Spleen (tissue), 11 donors: ENCODE data around the gene ZNF415. TPM values are rescaled to one million over a fixed set of nuclear protein-coding genes. Genes with fewer than 3 reads are reported as not detected.
"Not testable (repeated sequence)": the region's sequence is repeated elsewhere in the genome, so short reads cannot be mapped to it uniquely, and the experiment has no call there.

Experiments used
- DNase-seq: peaks from one replicate; pipeline ENCODE4 v3.0.0-alpha.2; 2020
- H3K27ac ChIP-seq, 8 donors: fragments of 200-600 bp; sonication (generic) in 7 of 8; 1 replicate in 4 of 8; 2 replicates in 4 of 8; pipeline versions ENCODE4 v1.5.0 to v1.8.0; 2016 to 2021; ENCODE audit warnings: inconsistent platforms in 4 of 8, mild to moderate bottlenecking in 4 of 8, moderate library complexity in 1 of 8
- H3K27me3 ChIP-seq, 7 donors: fragments of 200-600 bp; sonication (generic) in 6 of 7; replicated peaks in 1 of 7; 1 replicate in 4 of 7; 2 replicates in 3 of 7; pipeline versions ENCODE4 v1.5.0 to v1.8.0; 2016 to 2021; ENCODE audit warnings: inconsistent platforms in 3 of 7, mild to moderate bottlenecking in 1 of 7
- H3K36me3 ChIP-seq, 6 donors: fragments of 200-600 bp; sonication (generic) in 5 of 6; 1 replicate in 4 of 6; 2 replicates in 2 of 6; pipeline versions ENCODE4 v1.5.0 to v1.8.0; 2016 to 2021; ENCODE audit warnings: inconsistent platforms in 2 of 6
- H3K4me1 ChIP-seq, 6 donors: fragments of 200-600 bp; sonication (generic) in 5 of 6; 1 replicate in 3 of 6; 2 replicates in 3 of 6; pipeline versions ENCODE4 v1.5.0 to v1.8.0; 2016 to 2021; ENCODE audit warnings: inconsistent platforms in 3 of 6
- H3K4me3 ChIP-seq, 8 donors: fragments of 200-600 bp; sonication (generic) in 7 of 8; 1 replicate in 4 of 8; 2 replicates in 4 of 8; pipeline versions ENCODE4 v1.5.0 to v1.8.0; 2016 to 2021; ENCODE audit warnings: inconsistent platforms in 4 of 8, mild to moderate bottlenecking in 4 of 8, moderate library complexity in 2 of 8
- H3K9me3 ChIP-seq, 8 donors: fragments of 200-600 bp; sonication (generic) in 7 of 8; 1 replicate in 4 of 8; 2 replicates in 4 of 8; pipeline versions ENCODE4 v1.5.0 to v1.8.0; 2016 to 2021; ENCODE audit warnings: inconsistent platforms in 4 of 8
- CTCF ChIP-seq, 11 experiments: fragments of 200-600 bp in 7 of 11; fragments of 450-650 bp in 4 of 11; sonication (generic) in 4 of 11; IDR thresholded peaks in 8 of 11; conservative IDR thresholded peaks in 3 of 11; 1 replicate in 7 of 11; 2 replicates in 4 of 11; pipeline versions ENCODE4 v1.4.0 to v1.8.0; 2016 to 2021; ENCODE audit warnings: antibody characterized with exemption in 11 of 11, inconsistent platforms in 4 of 11, mild to moderate bottlenecking in 1 of 11
- POLR2A ChIP-seq, 3 donors: fragments of 450-650 bp; IDR thresholded peaks; one replicate each; pipeline ENCODE4 v1.5.1; 2017; ENCODE audit warnings: antibody characterized with exemption in 3 of 3, mild to moderate bottlenecking in 1 of 3
- POLR2AphosphoS5 ChIP-seq, 3 donors: sonication (generic); formaldehyde crosslinking; IDR thresholded peaks; one replicate each; pipeline ENCODE4 v1.5.1; 2017; ENCODE audit warnings: antibody characterized with exemption in 3 of 3
- WGBS, 5 donors: extraction: QIAGEN DNeasy Blood & Tissue Kit in 3 of 5; methylation state at CpG; one replicate each; pipeline versions ENCODE4 v1.1.5 to v1.1.7; 2013 to 2018; 5-methylcytosine and 5-hydroxymethylcytosine counted together
- intact Hi-C: fragments of 100-400 bp; cut with DNase I; formaldehyde crosslinking; loops from one replicate; pipeline ENCODE4 v1.15.0; 2023; ENCODE audit warnings: low total_unique reads
- polyA plus RNA-seq, 3 donors: library from polyadenylated mRNA; stranded (reverse); fragments of 200-250 nt; gene quantifications; one replicate each; pipeline ENCODE4 v1.2.1, GENCODE V29; 2013
- total RNA-seq, 7 donors: library from RNA; depleted of rRNA in 3 of 7; stranded (reverse); fragments of >200 nt in 3 of 7; fragmentation: NEBNext Ultra II Directional in 4 of 7; extraction: Animal tissue kit (Norgen Biotek cat#: 25700) in 4 of 7; gene quantifications; one replicate each; pipeline versions ENCODE4 v1.1.0 to v1.2.1, GENCODE V29; 2016 to 2021
- donor health status: healthy with polysubstance abuse.
- donor health status: DM: no; HTN: no; CAD: no; lungs with moderate emphysema.
- donor health status: DM: no; HTN: no; CAD: no.
- donor health status: Bipolar disorder and iron deficiency.
- donor health status: healthy.
- donor health status: DM: no; HTN: no; CAD: no.
- donor health status: DM: yes; HTN: yes; CAD: no.

The ZNF415 gene
- total and polyA plus RNA-seq, 10 donors: 2.8 to 17.0 (median 9.6) TPM

- H3K9me3 ChIP-seq: peaks cover 0 to 5% (median 2%) of the 10 kb centered on the region in 8 donors
- intact Hi-C loops: no loop called here
- peaks cover 0 to 37% (median 7%) of the 10 kb centered on the region in 6 donors for H3K36me3 ChIP-seq
- DNase-seq: no peak
- peaks cover 16 to 62% (median 41%) of the 10 kb centered on the region in 6 donors for H3K4me1 ChIP-seq
- WGBS, 5 donors: 46 to 63% (median 53%) methylated on average over 10 of the region's 10 CpGs
- no peaks in the 10 kb centered on the region for H3K27me3 ChIP-seq
- TF ChIP-seq POLR2A (IDR thresholded peaks at IDR 0.05): no peak
- no peak for TF ChIP-seq CTCF (IDR thresholded peaks at IDR 0.05 in 8 of 11, conservative IDR thresholded peaks at IDR 0.05 in 3 of 11)
- no peak for TF ChIP-seq POLR2AphosphoS5 (IDR thresholded peaks at IDR 0.05)
- H3K4me3 ChIP-seq: peak overlapping the region; percentile 55 to 84 (median 80)
- H3K27ac ChIP-seq: peak overlapping the region; percentile 84 to 98 (median 96)
Observed at GRCh38 chr19:53102206-53102755, 30.4 kb downstream of the ZNF415 start.

GRCh38 chr19:53101518-53101917 is 31.2 kb downstream of the ZNF415 start:
- H3K4me3 ChIP-seq: peak overlapping the region; percentile 55 to 84 (median 80)
- H3K9me3 ChIP-seq: peaks cover 0 to 4% (median 0%) of the 10 kb centered on the region in 8 donors
- 5 to 26% (median 6%) methylated on average over 1 of the region's 1 CpG for WGBS, 5 donors
- intact Hi-C loops: no loop called here
- DNase-seq: no peak
- H3K27ac ChIP-seq: peak overlapping the region in 7 of 8 donors; percentile 94 to 98 (median 96)
- TF ChIP-seq POLR2AphosphoS5 (IDR thresholded peaks at IDR 0.05) (peak in 1 of 3 donors; percentile 35), POLR2A (IDR thresholded peaks at IDR 0.05) (no peak)
- peaks cover 0 to 37% (median 7%) of the 10 kb centered on the region in 6 donors for H3K36me3 ChIP-seq
- H3K4me1 ChIP-seq: peaks cover 16 to 63% (median 41%) of the 10 kb centered on the region in 6 donors
- H3K27me3 ChIP-seq: no peaks in the 10 kb centered on the region

GRCh38 chr19:53098570-53098969 is 34.1 kb downstream of the ZNF415 start:
- not testable (repeated sequence) for H3K27me3 ChIP-seq, DNase-seq, H3K9me3 ChIP-seq
- intact Hi-C loops: loop anchor here (2.0 kb wide), 1 partner anchor 30 kb away; no protein-coding TSS in a partner anchor
- H3K27ac ChIP-seq: peak overlapping the region in 4 of 8 donors; percentile 18 to 97 (median 96)
- peak overlapping the region in 1 of 8 donors; percentile 84 for H3K4me3 ChIP-seq
- peaks cover 20 to 78% (median 46%) of the 10 kb centered on the region in 6 donors for H3K4me1 ChIP-seq
- WGBS, 5 donors: 90 to 96% (median 95%) methylated on average over 13 to 14 of the region's 14 CpGs
- peaks cover 0 to 62% (median 9%) of the 10 kb centered on the region in 6 donors for H3K36me3 ChIP-seq

GRCh38 chr19:53096982-53097690 is 35.6 kb downstream of the ZNF415 start:
- peaks cover 15 to 79% (median 44%) of the 10 kb centered on the region in 6 donors for H3K4me1 ChIP-seq
- peaks cover 0 to 77% (median 9%) of the 10 kb centered on the region in 6 donors for H3K36me3 ChIP-seq
- H3K27me3 ChIP-seq, DNase-seq, H3K9me3 ChIP-seq, intact Hi-C loops: not testable (repeated sequence)
- 66 to 80% (median 75%) methylated on average over 4 to 5 of the region's 10 CpGs for WGBS, 5 donors
- H3K4me3 ChIP-seq: peak overlapping the region in 1 of 8 donors; percentile 6
- peak overlapping the region in 6 of 8 donors; percentile 36 to 97 (median 80) for H3K27ac ChIP-seq

- Histone ChIP-seq H3K27ac (peak overlapping the region in 2 of 8 donors; percentile 76 to 80), H3K4me1 (peaks cover 9 to 75% (median 39%) of the 10 kb centered on the region in 6 donors), H3K36me3 (peaks cover 0 to 82% (median 12%) of the 10 kb centered on the region in 6 donors)
- H3K27me3 ChIP-seq, intact Hi-C loops, H3K4me3 ChIP-seq, DNase-seq, H3K9me3 ChIP-seq: not testable (repeated sequence)
- WGBS, 5 donors: 50 to 79% (median 62%) methylated on average over 4 to 5 of the region's 6 CpGs
Observed at GRCh38 chr19:53096579-53096978, 36.1 kb downstream of the ZNF415 start.
